Measurements from ENCODE around the gene TAOK2. TPM values are rescaled to one million over a fixed set of nuclear protein-coding genes. Genes with fewer than 3 reads are reported as not detected.
"Not testable (repeated sequence)": the region's sequence is repeated elsewhere in the genome, so short reads cannot be mapped to it uniquely, and the experiment has no call there.

Gene TAOK2
- total and polyA plus RNA-seq, 3 donors from 2014 or later, result 66.5 to 140 (median 126) TPM

DNA sequence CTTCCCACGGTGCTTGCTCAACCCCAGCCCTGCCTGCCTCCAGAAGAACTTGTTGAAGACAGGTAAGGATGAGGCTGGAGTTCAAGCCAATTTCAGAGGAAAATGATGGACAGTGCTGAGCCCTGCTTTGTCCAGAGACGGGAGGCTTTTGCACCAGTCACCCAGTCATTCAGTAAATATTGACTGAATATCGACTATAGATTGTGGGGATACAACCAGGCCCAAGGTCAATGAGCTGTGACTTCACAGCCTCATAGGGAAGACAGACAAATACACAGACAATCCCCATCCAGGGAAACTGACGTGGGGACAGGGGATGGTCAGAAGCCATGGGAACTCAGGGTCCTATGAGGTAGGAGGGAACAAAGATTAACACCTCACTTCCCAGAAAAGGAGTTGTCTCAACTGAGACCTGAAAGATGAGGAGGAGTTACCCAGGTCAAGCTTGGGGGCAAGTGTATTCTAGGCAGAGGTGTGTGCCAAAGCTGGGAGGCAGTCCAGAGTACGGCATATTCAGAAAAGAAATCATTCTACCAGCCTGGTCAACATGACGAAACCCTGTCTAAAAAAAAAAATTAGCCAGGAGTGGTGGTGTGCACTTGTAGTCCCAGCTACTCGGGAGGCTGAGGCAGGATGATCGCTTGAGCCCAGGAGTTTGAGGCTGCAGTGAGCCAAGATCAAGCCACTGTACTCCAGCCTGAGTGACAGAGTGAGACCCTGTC, 43.0 kb downstream of the TAOK2 start:
- WGBS, 2 donors, result 70 to 77% methylated on average over 8 of the region's 8 CpGs
- intact Hi-C loops (cut with DNase I; ENCODE audit: low total_unique reads), result no loop called here

DNA sequence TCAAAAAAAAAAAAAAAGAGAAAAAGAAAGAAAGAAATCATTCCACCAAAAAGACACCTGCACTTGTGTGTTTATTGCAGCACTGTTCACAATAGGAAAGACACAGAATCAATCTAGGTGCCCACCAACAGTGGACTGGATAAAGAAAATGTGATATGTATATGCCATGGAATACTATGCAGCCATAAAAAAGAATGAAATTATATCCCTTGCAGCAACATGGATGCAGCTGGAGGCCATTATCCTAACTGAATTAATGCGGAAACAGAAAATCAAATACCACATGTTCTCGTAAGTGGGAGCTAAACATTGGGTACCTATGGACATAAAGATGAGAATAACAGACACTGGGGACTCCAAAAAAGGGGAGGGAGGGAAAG, 43.6 kb downstream of the TAOK2 start:
- H3K9me3 ChIP-seq, result no peaks in the 10 kb centered on the region
- no peaks in the 10 kb centered on the region for H3K36me3 ChIP-seq (ENCODE audit: low read depth, missing control alignments)
- DNase-seq, result no peak
- H3K4me3 ChIP-seq, result no peak overlapping the region
- intact Hi-C loops (cut with DNase I; ENCODE audit: low total_unique reads), result no loop called here
- H3K27ac ChIP-seq, result no peak overlapping the region
- WGBS, 2 donors, result 95 to 97% methylated on average over 2 of the region's 2 CpGs
- H3K27me3 ChIP-seq, result no peaks in the 10 kb centered on the region
- TF ChIP-seq, protein P1, sequence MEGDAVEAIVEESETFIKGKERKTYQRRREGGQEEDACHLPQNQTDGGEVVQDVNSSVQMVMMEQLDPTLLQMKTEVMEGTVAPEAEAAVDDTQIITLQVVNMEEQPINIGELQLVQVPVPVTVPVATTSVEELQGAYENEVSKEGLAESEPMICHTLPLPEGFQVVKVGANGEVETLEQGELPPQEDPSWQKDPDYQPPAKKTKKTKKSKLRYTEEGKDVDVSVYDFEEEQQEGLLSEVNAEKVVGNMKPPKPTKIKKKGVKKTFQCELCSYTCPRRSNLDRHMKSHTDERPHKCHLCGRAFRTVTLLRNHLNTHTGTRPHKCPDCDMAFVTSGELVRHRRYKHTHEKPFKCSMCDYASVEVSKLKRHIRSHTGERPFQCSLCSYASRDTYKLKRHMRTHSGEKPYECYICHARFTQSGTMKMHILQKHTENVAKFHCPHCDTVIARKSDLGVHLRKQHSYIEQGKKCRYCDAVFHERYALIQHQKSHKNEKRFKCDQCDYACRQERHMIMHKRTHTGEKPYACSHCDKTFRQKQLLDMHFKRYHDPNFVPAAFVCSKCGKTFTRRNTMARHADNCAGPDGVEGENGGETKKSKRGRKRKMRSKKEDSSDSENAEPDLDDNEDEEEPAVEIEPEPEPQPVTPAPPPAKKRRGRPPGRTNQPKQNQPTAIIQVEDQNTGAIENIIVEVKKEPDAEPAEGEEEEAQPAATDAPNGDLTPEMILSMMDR (IDR thresholded peaks at IDR 0.05), result no peak
- no peak for TF ChIP-seq POLR2A (IDR thresholded peaks at IDR 0.05)
- H3K4me1 ChIP-seq, result no peaks in the 10 kb centered on the region

More for the DNA sequence above, 43.0 kb downstream of the TAOK2 start:
- H3K4me3 ChIP-seq, result no peak overlapping the region
- no peaks in the 10 kb centered on the region for H3K36me3 ChIP-seq (ENCODE audit: low read depth, missing control alignments)
- TF ChIP-seq POLR2A (IDR thresholded peaks at IDR 0.05), result no peak
- TF ChIP-seq, protein P1 (IDR thresholded peaks at IDR 0.05), result no peak
- no peak overlapping the region for H3K27ac ChIP-seq
- H3K4me1 ChIP-seq, result no peaks in the 10 kb centered on the region
- no peak for DNase-seq
- no peaks in the 10 kb centered on the region for H3K27me3 ChIP-seq
- H3K9me3 ChIP-seq, result no peaks in the 10 kb centered on the region

- H3K27ac ChIP-seq; intact Hi-C loops (cut with DNase I; ENCODE audit: low total_unique reads); H3K36me3 ChIP-seq (ENCODE audit: low read depth, missing control alignments); DNase-seq; H3K4me1 ChIP-seq; H3K9me3 ChIP-seq; H3K27me3 ChIP-seq; H3K4me3 ChIP-seq: not testable (repeated sequence)
- 89 to 90% methylated on average over 4 of the region's 4 CpGs for WGBS, 2 donors
Observed at GRCh38 chr16:30017937-30018336, 44.3 kb downstream of the TAOK2 start.

DNA sequence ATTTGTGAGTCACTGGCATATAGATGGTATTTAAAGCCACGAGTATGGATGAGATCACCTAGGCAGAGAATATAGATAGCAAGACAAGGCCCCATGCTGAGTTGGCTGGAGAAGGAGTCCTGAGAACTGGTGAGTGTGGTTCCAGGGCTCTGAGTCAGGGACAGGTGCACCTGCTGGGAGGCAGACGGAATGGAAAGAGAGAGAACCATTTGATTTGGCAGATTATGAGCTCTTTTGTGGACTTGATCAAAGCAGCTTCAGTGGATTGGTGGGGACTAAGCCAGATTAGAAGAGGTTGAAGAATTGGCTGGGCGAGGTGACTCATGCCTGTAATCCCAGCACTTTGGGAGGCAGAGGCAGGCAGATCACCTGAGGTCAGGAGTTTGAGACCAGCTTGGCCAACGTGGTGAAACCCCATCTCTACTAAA, 45.1 kb downstream of the TAOK2 start:
- intact Hi-C loops (cut with DNase I; ENCODE audit: low total_unique reads), result no loop called here
- DNase-seq, result no peak
- TF ChIP-seq POLR2A (IDR thresholded peaks at IDR 0.05), result no peak
- TF ChIP-seq, protein P1 (IDR thresholded peaks at IDR 0.05), result no peak
- Histone ChIP-seq H3K4me3 (no peak overlapping the region), H3K27me3 (no peaks in the 10 kb centered on the region), H3K9me3 (no peaks in the 10 kb centered on the region), H3K36me3 (ENCODE audit: low read depth, missing control alignments) (no peaks in the 10 kb centered on the region), H3K4me1 (no peaks in the 10 kb centered on the region), H3K27ac (no peak overlapping the region)
- WGBS, 2 donors, result 77 to 82% methylated on average over 4 of the region's 4 CpGs

DNA sequence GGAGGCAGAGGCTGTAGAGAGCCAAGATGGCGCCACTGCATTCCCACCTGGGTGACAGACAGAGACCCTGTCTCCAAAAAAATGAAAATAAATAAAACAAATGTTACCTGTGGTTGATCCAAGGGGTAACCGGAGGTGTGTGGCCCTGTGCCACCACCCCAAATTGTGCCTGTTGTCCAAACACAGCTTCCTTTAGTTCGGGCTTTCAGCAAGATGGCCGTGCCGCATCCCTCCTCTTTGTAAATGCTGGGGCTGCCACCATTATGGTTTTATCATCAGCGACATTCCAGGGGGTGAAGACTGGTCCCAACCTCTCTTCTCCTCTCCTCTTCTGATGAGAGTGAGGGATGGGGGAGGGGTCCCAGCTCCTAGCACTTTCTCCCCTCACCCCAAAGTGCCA, 49.2 kb downstream of the TAOK2 start, which contains the start of gene C16orf92:
Gene C16orf92 (plus strand): TSS at position 312 of the 400 bp plus-strand sequence. CDS start 143 bp downstream, outside the sequence.
- Histone ChIP-seq H3K9me3 (no peaks in the 10 kb centered on the region), H3K27ac (no peak within 1 kb of the TSS), H3K36me3 (ENCODE audit: low read depth, missing control alignments) (no peaks in the 10 kb centered on the region), H3K27me3 (no peaks in the 10 kb centered on the region), H3K4me3 (no peak within 1 kb of the TSS), H3K4me1 (no peaks in the 10 kb centered on the region)
- WGBS, 2 donors, result 93 to 94% methylated on average over 6 of the region's 6 CpGs
- no peak for DNase-seq
- TF ChIP-seq, protein P1 (IDR thresholded peaks at IDR 0.05), result no peak
- no peak for TF ChIP-seq POLR2A (IDR thresholded peaks at IDR 0.05)
- intact Hi-C loops (cut with DNase I; ENCODE audit: low total_unique reads), result loop anchor here (10.0 kb wide), 1 partner anchor 328 kb away; no protein-coding TSS in a partner anchor

Data from testis (tissue), 3 donors.